ENCODE measurements around the gene PCNX2. TPM values are rescaled to one million over a fixed set of nuclear protein-coding genes. Genes with fewer than 3 reads are reported as not detected.

Gene PCNX2
- total RNA-seq, 1 experiment from 2014 or later: 15.3 TPM

- no peak for TF ChIP-seq CTCF (IDR thresholded peaks at IDR 0.05 in 2 of 3, conservative IDR thresholded peaks at IDR 0.05 in 1 of 3; ENCODE audit: borderline replicate concordance in 1 of 3, insufficient read depth in 1 of 3, low read depth in 2 of 3, low read length in 2 of 3)
- no peak for TF ChIP-seq FOSL1 (IDR thresholded peaks at IDR 0.05; ENCODE audit: low read depth)
- no peak for TF ChIP-seq ATF3 (IDR thresholded peaks at IDR 0.05)
- TF ChIP-seq RAD21 (IDR thresholded peaks at IDR 0.05; ENCODE audit: low read depth): no peak
- no peak for TF ChIP-seq EZH2 (IDR thresholded peaks at IDR 0.05)
- no peak for TF ChIP-seq ELF1 (IDR thresholded peaks at IDR 0.05; ENCODE audit: borderline replicate concordance, low read depth)
Observed at GRCh38 chr1:233242827-233243483, 52.6 kb downstream of the PCNX2 start (continued).

DNA sequence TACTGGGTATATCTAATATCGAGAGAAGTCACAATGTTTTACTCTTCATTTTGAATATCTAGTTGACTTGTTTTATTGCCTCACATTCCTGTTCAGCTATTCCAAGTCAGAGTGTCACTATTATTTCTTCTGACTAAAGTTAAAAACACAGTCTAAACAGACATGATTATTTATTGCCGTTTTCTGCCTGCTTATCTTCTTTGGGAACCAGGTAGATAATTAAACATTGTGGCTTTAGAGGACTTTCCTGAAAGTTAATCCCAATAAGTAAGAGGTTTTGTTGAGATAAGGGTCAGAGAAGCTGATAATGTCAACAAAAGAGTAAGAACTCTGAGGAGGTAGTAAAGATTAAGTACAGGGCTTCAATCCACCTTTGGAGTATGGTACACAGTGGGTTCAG lies 53.8 kb downstream of the PCNX2 start:
- RAD21 ChIA-PET (ENCODE audit: low non-redundant PET in 1 of 2, low total read pairs in 2 of 2, uncharacterized antibody in 2 of 2, unreplicated experiment in 2 of 2): no interaction called here
- Histone ChIP-seq H3K9me2 (ENCODE audit: insufficient read depth) (no peaks in the 10 kb centered on the region), H3K4me3 (replicated peaks in 1 of 2; ENCODE audit: low read depth in 1 of 2, low read length in 2 of 2) (no peak overlapping the region), H3K36me3 (ENCODE audit: control insufficient read depth in 1 of 2, insufficient read depth in 2 of 2, low read length in 2 of 2) (no peaks in the 10 kb centered on the region), H3K27ac (ENCODE audit: low read depth, low read length) (no peak overlapping the region), H2AFZ (ENCODE audit: low read depth, low read length, poor library complexity, severe bottlenecking) (no peak overlapping the region), H3K4me1 (ENCODE audit: control insufficient read depth in 1 of 2, insufficient read depth in 2 of 2, low read length in 2 of 2) (peaks cover 3 to 12% of the 10 kb centered on the region in 2 experiments; a peak in 1 of 4 replicates), H3K9ac (ENCODE audit: low read length) (no peak overlapping the region), H4K20me1 (ENCODE audit: insufficient read depth) (no peaks in the 10 kb centered on the region), H3K9me3 (ENCODE audit: control insufficient read depth in 1 of 2, insufficient read depth in 1 of 2, low read depth in 1 of 2, low read length in 2 of 2) (no peaks in the 10 kb centered on the region), H3K4me2 (ENCODE audit: low read length) (no peak overlapping the region), H3K27me3 (ENCODE audit: insufficient read depth, low read length) (no peaks in the 10 kb centered on the region), H3K79me2 (ENCODE audit: insufficient read depth, low read length) (no peaks in the 10 kb centered on the region)
- DNase-seq (ENCODE audit: low read depth, low spot score) (no peak), ATAC-seq (no peak)
- intact Hi-C loops (cut with micrococcal nuclease): loop anchor here (1.0 kb wide), 2 partner anchors 606 to 1375 kb away; no protein-coding TSS in a partner anchor
- POLR2A ChIA-PET: no interaction called here
- BruUV-seq (replicated peaks): no TSS peak
- TF ChIP-seq JUND (IDR thresholded peaks at IDR 0.05) (no peak), CBX3 (IDR thresholded peaks at IDR 0.05; ENCODE audit: low read depth) (no peak), ATF3 (IDR thresholded peaks at IDR 0.05) (no peak)
- CTCF ChIA-PET: interaction anchor here (0.8 kb wide), 1 partner anchor 1485 kb away, joined by 3 read pairs; no protein-coding TSS in a partner anchor

Data from HCT116 (cell line).